KOPT-K1 (cell line): ENCODE results near the gene RGS1.

Experiments used
- H3K27ac ChIP-seq: fragments of 200-600 bp; sonication (generic); 2 replicates; pipeline ENCODE4 v1.5.1; 2016; ENCODE audit warnings: antibody characterized with exemption, mild to moderate bottlenecking, low read depth, low read length; ENCODE audit not compliant: poor library complexity, severe bottlenecking
- H3K36me3 ChIP-seq: fragments of 200-600 bp; sonication (generic); 2 replicates; pipeline ENCODE4 v1.5.1; 2017; ENCODE audit warnings: antibody characterized with exemption, mild to moderate bottlenecking, low read length, moderate library complexity; ENCODE audit not compliant: insufficient read depth
- H3K9me3 ChIP-seq: fragments of 200-600 bp; sonication (generic); 2 replicates; pipeline ENCODE4 v1.5.1; 2017; ENCODE audit warnings: antibody characterized with exemption, low read length, mild to moderate bottlenecking; ENCODE audit not compliant: insufficient read depth, poor library complexity, severe bottlenecking

RGS1 gene

DNA sequence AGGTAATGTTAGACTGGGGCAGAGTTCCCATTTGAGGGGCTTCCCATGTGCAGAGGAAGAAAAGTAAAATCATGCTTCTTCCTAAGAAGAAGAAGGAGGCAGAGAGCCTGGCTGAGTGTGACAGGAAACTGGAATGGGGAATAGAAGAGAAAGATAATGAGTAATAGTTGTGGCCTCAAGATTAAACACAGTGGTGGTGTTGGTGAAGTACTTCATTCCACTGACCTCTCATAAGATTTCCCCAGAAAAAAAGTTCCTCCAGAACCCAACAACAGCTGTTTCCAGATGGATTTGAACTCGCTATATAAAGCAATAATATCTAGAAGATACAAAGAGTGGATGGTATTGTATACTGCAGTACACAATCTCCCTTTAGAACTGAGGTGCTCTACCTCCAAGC lies 13.0 kb downstream of the RGS1 start:
- H3K9me3 ChIP-seq, result no peaks in the 10 kb centered on the region
- no peak overlapping the region for H3K27ac ChIP-seq
- no peaks in the 10 kb centered on the region for H3K36me3 ChIP-seq

DNA sequence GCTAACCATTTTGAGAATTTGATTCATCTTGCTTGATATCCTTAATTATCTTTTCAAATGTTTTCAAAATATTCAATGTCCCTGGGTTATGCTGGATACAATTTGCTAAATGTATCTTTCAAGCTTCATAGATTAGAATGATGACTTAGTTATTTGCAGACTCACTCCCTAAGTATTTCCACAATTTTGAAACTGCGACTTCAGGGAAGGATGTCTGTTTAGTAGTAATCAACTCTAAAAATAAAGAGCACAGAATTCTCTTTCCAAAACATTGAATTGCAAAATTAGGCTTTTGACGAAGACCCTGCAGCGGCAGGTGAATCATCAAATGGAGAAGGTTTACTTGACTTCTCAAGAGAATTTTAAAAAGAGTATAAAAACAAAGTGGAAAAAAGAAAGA lies 14.2 kb downstream of the RGS1 start:
- Histone ChIP-seq H3K36me3 (no peaks in the 10 kb centered on the region), H3K9me3 (no peaks in the 10 kb centered on the region), H3K27ac (no peak overlapping the region)

DNA sequence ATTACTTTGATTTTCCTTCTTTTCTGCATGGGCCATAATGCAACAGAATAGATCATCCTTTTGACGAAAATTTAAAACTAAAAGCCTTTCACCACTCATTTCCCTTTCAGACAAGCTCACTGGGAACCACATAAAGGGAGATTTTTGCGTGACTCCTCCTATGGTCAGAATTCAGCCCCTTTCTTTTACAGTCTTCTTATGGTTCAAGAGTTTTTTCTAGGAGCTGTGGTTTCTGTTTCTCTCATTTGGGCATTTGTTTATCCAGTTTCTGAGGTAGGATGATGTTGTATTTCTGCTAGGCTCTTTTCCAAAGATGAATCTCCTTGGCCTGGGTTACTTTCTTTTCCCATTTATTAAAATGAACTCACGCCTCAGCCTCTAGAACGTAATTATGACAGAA lies 16.9 kb downstream of the RGS1 start:
- H3K9me3 ChIP-seq, result no peaks in the 10 kb centered on the region
- H3K36me3 ChIP-seq, result no peaks in the 10 kb centered on the region
- H3K27ac ChIP-seq, result no peak overlapping the region

DNA sequence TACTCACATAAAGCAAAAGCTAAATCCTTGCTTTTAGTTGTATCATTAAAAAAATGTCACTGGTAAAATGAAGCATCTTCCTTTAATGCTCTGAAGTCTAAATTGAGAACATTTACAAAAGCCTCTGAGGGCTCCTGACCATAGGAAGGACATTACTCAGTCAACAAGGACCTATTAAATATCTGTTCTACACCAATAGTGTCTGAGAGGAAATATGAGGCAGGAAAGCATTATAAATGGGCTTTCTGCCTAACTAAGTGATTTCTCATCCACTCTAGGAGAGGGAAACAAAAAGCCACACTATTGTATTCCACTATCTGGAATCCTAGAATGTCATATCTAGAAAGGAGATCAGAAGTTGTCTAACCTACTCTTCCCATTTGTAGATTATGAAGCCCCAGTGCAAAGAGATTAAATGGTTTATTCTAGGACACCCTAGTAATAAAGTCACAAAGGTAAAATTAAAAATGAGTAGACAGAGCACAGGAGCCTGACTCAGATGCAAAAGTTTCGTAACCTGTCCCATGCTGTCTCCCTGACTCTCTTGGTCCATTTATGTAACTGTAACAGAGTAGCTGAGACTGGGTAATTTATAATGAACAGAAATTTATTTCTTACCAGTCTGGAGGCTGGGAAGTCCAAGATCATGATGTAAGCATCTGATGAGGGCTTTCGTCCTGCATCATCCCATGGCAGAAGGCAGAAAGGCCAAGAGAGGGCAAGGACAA lies 17.6 kb downstream of the RGS1 start:
- Histone ChIP-seq H3K36me3 (no peaks in the 10 kb centered on the region), H3K27ac (no peak overlapping the region), H3K9me3 (no peaks in the 10 kb centered on the region)

DNA sequence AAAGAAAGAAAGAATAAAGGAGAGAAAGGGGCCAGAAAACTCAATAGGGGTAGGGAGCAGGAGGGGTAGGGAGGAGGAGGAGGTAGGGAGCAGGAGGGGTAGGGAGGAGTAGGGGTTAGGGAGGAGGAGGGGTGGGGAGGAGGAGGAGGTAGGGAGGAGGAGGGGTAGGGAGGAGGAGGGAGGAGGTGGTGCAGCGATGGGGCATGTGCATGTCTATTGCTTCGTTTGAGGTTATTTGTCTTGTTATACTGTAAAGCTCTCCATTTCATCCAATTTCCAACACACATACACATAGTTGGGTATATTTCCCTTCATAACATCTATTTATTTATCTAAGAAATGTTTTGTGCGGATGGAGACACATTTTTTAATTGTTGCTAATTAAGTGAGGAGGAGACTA lies 19.7 kb downstream of the RGS1 start:
- Histone ChIP-seq H3K36me3 (no peaks in the 10 kb centered on the region), H3K27ac (no peak overlapping the region), H3K9me3 (no peaks in the 10 kb centered on the region)

DNA sequence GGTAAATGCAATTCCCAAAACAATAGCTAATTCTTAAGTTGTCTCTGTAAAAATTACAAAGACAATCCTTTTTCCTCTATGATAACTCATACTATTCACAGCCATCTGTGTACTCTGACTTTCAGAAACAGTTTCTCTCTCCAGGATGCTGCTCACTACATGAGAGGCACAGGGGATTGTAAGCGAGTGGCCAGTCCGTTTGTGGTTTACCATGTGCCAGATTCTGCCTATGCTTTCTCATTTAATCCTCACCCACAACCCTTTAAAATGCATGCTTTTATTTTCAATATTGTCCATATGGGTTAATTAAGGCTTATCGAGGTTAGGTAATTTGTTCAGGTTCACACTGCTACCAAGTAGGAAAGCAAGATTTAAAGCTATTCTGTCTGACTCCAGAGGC lies 23.0 kb downstream of the RGS1 start:
- H3K36me3 ChIP-seq, result no peaks in the 10 kb centered on the region
- H3K9me3 ChIP-seq, result no peaks in the 10 kb centered on the region
- H3K27ac ChIP-seq, result no peak overlapping the region

DNA sequence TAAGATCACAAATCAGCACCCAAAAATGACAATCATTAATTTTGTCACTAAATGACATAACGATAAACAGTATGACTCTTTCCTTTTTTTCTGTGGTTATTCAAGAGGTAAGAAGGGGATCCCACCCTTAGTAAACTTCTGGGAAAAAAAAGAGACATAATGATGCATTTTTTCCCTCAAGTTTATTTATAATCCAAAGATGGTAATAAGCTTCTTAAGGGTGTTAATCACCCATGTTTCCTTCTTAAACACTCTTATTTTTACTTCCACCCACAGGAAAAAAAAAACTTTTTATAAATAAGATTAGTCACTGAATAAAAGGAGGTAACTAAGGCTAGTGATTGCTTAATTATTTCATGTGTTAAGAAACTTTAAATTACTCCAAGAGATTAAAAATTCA lies 24.7 kb downstream of the RGS1 start:
- Histone ChIP-seq H3K9me3 (no peaks in the 10 kb centered on the region), H3K36me3 (no peaks in the 10 kb centered on the region)

DNA sequence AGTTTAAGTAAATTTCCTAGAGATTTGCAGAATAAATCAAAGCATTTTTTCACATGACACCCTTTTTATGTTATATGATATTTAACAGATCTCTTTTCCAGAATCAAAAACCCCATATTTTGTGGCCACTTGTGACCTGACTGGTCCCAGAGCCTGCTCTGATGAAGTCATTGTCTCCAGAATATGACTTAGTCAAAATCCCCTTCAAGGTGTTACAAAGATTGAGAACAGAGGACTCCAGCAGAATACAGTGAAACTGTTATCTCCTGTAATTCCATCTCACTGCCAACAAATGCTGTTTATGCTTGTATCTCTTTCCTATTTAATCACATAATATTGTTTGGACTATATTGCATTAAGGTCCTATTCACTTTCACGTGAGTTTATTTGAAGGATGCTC lies 25.6 kb downstream of the RGS1 start:
- H3K27ac ChIP-seq, result no peak overlapping the region
- no peaks in the 10 kb centered on the region for H3K9me3 ChIP-seq
- H3K36me3 ChIP-seq, result no peaks in the 10 kb centered on the region

More for the DNA sequence above, 24.7 kb downstream of the RGS1 start:
- H3K27ac ChIP-seq, result no peak overlapping the region

DNA sequence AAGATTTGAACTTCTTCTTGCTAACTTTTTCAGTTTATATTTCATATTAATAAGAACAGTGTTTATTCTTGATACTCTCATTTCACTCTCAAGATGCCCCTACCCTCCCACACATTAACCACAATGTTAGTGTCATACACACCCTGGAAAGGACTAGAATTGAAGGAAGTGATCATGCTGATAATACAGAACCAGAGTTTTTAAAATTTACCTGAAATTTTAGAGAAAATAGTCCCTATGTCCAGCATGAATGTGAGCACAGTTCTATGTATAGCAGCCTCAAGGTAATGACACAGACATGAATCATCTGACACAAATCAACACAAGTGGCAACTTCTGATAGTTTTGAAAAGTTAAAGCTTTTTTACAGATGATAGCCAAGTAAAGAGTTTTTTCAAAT lies 26.0 kb downstream of the RGS1 start:
- no peak overlapping the region for H3K27ac ChIP-seq
- H3K9me3 ChIP-seq, result no peaks in the 10 kb centered on the region
- H3K36me3 ChIP-seq, result no peaks in the 10 kb centered on the region

DNA sequence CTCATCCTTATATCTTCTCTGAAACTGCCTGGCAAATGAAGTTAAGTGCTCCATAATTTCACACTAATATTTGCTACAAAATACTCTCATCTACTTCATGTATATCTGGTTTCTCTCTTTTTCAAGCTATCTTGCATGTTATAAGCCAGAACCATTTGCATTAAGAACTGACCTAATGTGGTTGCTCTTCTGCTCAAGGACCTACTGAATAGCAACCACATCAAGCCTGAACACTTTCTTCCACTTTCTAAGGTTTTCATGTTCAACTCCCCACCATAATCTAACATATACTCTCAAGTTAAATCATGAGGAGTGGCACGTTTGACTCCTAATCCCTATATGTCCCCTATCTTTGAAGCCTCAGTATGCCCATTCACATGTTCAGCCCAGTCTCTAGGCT lies 27.2 kb downstream of the RGS1 start:
- Histone ChIP-seq H3K9me3 (no peaks in the 10 kb centered on the region), H3K27ac (no peak overlapping the region), H3K36me3 (no peaks in the 10 kb centered on the region)

DNA sequence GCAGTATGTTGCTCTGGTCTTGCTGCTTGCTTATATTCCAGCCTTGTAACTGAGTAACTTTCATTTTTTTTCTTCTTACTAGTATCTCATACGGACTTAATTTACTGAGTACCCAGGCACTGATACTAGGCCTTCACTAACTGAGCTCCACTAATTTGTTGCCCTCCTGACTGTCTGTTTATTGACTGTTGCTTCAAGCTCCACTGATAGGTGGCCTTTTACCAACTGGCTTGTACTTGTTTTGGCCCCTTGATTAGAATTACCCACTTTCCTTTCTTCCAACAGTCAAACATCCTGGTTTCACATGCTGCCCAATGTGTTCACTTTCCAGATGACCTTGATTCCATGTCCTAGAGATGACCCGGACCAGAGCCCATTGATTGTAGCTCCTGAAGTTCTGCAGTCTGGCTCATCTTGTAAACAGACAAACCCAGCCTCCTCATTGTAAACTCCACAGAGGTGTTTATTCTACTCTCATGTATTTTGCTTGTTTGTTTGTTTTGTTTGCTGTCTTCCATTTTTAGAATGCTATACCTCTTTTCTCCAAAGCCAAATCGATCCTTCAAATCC lies 27.7 kb downstream of the RGS1 start:
- no peaks in the 10 kb centered on the region for H3K9me3 ChIP-seq
- no peaks in the 10 kb centered on the region for H3K36me3 ChIP-seq
- no peak overlapping the region for H3K27ac ChIP-seq

DNA sequence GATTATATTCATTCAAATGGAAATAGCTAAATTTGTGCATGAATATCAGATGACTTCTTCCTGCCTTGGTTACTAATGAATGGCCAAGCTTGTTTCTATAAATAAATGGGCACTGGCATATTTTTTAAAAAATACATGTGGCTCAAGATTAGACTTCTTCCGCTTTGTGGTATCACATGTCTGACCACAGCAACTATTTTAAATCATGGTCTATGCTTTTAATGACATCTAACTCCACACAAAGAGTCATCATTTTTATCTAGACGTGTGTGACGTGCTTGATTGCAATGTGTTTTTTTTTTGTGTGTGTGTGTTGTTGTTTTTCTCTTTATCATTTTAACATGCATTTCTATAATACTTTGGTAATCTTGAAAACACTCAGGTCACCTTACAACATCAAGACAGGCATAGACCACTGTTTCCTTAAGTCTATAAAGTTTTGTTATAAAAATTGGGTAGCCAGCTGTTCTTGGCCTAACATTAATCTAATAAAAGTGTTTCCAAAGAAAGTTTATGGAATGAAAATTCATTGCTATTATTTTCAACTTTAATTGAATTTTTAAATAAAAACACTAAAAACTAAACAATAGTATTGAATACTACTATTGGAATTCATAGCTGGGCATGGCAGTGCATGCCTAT lies 29.5 kb downstream of the RGS1 start:
- Histone ChIP-seq H3K27ac (no peak overlapping the region), H3K9me3 (no peaks in the 10 kb centered on the region), H3K36me3 (no peaks in the 10 kb centered on the region)

DNA sequence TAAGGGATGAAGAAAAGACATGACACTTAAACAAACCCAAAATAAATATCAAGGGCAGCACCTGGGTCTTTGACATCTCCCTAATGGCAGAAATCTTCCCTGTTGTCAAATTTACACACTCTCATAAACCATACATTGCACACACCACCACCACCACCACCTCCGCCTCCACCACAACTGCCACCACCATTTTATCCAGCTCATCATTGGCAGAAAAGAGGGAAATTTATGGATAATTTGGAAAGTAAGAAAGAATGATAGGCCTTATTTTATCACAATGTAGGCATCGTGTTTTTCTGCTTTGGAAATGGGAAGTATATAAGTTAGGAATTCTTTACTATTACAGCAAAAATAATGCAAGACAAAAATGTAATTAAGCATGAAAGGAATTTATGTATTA lies 33.1 kb downstream of the RGS1 start:
- H3K27ac ChIP-seq, result no peak overlapping the region
- H3K36me3 ChIP-seq, result no peaks in the 10 kb centered on the region
- H3K9me3 ChIP-seq, result no peaks in the 10 kb centered on the region

DNA sequence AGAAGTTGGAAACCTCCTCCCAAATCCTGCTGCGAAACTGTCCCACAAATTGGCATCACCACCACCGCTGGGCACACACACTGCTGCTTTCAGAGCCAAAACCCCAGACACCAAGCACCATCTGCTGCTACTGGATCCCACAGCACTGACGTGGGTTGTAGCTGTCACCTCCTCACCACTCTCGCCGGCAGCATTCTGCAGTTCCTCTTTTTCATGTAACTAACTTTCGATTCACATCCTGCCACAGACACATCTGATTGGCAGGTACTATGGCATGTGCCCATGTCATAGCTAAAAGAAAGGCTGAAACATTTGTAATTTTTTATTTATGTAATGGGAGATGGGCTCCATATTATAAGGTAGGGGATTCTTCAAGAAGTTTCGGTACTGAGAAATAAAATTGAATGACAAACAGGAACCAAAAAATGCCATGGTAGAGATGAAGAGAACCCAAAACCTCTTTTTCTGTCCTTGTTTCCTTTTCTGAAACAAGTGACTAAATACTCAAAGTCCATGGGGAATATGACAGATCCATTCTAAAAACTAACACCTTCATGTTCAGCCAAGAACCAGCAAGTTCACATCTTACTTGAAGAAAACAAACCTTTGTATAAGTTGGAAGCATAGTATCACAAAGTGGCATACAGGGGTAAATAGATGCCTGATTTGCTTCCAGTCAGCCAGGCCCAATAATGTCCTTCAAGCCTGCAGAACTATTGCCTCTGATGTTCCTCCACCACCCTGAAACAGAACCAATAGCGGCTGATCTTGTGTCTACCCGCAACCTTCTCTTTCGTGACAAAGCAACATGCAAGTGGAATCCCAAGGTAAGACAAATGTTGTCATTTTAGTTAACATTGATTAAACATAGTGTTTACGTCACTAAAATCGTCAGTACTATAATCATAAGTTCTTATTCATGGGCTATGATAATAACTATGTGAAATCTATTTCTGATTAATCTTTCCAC lies 33.8 kb downstream of the RGS1 start:
- Histone ChIP-seq H3K9me3 (no peaks in the 10 kb centered on the region), H3K36me3 (no peaks in the 10 kb centered on the region), H3K27ac (no peak overlapping the region)
